SK-N-SH (cell line): ENCODE data around the gene DIS3L2. TPM values are rescaled to one million over a fixed set of nuclear protein-coding genes. Genes with fewer than 3 reads are reported as not detected.

Experiments
- CTCF ChIA-PET: fragments of 300-600, 350-600 bp; formaldehyde crosslinking; extraction: SDS; loops from one replicate; lab custom pipeline; 2021; lab: Yijun Ruan, JAX
- POLR2A ChIA-PET: fragments of 350-600 bp; sonication (Branson Sonifier 250); formaldehyde crosslinking; extraction: SDS; loops from one replicate; lab custom pipeline; 2020; ENCODE audit warnings: antibody characterized with exemption, inconsistent platforms; lab: Yijun Ruan, JAX
- DNase-seq: peaks from one replicate; pipeline ENCODE4 v3.0.0; 2012
- H2AFZ ChIP-seq: fragments of 200-600 bp; sonication (generic); 2 replicates; pipeline ENCODE4 v1.8.1; 2016; ENCODE audit warnings: antibody characterized with exemption, mild to moderate bottlenecking, low read depth
- H3F3A ChIP-seq: fragments of 200-600 bp; sonication (generic); replicated peaks from 2 replicates; pipeline ENCODE3; 2016; ENCODE audit warnings: antibody characterized with exemption, mild to moderate bottlenecking; ENCODE audit not compliant: insufficient read depth
- H3K27ac ChIP-seq, 2 experiments: fragments of 200-500 bp in 1 of 2; fragments of 200-600 bp in 1 of 2; sonication (Bioruptor generic) in 1 of 2; sonication (generic), shearing (Covaris generic) in 1 of 2; 2 replicates each; pipeline versions ENCODE4 v1.5.1 to v1.6.1; 2014 to 2016; ENCODE audit warnings: low read depth in 2 of 2, inconsistent platforms in 1 of 2, low read length in 1 of 2, mild to moderate bottlenecking in 1 of 2, mixed read lengths in 1 of 2
- H3K27me3 ChIP-seq: fragments of 200-600 bp; sonication (generic), shearing (Covaris generic); 2 replicates; pipeline ENCODE4 v1.6.1; 2016; ENCODE audit warnings: mixed run types; ENCODE audit not compliant: insufficient read depth
- H3K36me3 ChIP-seq, 2 experiments: fragments of 200-500 bp in 1 of 2; fragments of 200-600 bp in 1 of 2; sonication (Bioruptor generic) in 1 of 2; sonication (generic) in 1 of 2; replicated peaks in 1 of 2; 2 replicates each; pipeline versions ENCODE3 to v1.5.1; 2014 to 2016; ENCODE audit warnings: low read length in 1 of 2, mild to moderate bottlenecking in 1 of 2; ENCODE audit not compliant: insufficient read depth in 2 of 2, control insufficient read depth in 1 of 2
- H3K4me1 ChIP-seq, 2 experiments: fragments of 200-500 bp in 1 of 2; fragments of 200-600 bp in 1 of 2; sonication (Bioruptor generic) in 1 of 2; sonication (generic), shearing (Covaris generic) in 1 of 2; 2 replicates each; pipeline versions ENCODE4 v1.5.1 to v1.6.1; 2014 to 2016; ENCODE audit warnings: low read depth in 1 of 2, low read length in 1 of 2, mixed run types in 1 of 2; ENCODE audit not compliant: insufficient read depth in 2 of 2, control insufficient read depth in 1 of 2
- H3K4me2 ChIP-seq: fragments of 200-600 bp; sonication (generic), shearing (Covaris generic); 2 replicates; pipeline ENCODE4 v1.6.1; 2017; ENCODE audit warnings: mixed run types
- H3K4me3 ChIP-seq, 2 experiments: fragments of 200-500 bp in 1 of 2; fragments of 200-600 bp in 1 of 2; sonication (Bioruptor generic) in 1 of 2; sonication (generic), shearing (Covaris generic) in 1 of 2; 2 replicates each; pipeline versions ENCODE4 v1.5.1 to v1.8.1; 2014 to 2016; ENCODE audit warnings: low read depth in 2 of 2, inconsistent platforms in 1 of 2, low read length in 1 of 2, mild to moderate bottlenecking in 1 of 2, mixed read lengths in 1 of 2, moderate library complexity in 1 of 2
- H3K79me2 ChIP-seq: fragments of 200-600 bp; sonication (generic); 2 replicates; pipeline ENCODE4 v1.8.1; 2017; ENCODE audit warnings: mild to moderate bottlenecking; ENCODE audit not compliant: insufficient read depth
- H3K9ac ChIP-seq: fragments of 200-600 bp; sonication (generic); 2 replicates; pipeline ENCODE4 v1.6.1; 2017; ENCODE audit warnings: mixed run types
- H3K9me2 ChIP-seq: fragments of 200-600 bp; sonication (generic); 2 replicates; pipeline ENCODE4 v1.6.1; 2017; ENCODE audit warnings: mixed run types
- H3K9me3 ChIP-seq: fragments of 200-600 bp; sonication (generic); 2 replicates; pipeline ENCODE4 v1.6.1; 2017; ENCODE audit warnings: mixed run types, mild to moderate bottlenecking, moderate library complexity
- H4K20me1 ChIP-seq: fragments of 200-600 bp; sonication (generic); 2 replicates; pipeline ENCODE4 v1.6.1; 2017; ENCODE audit warnings: mild to moderate bottlenecking, mixed run types; ENCODE audit not compliant: insufficient read depth
- CHD2 ChIP-seq: fragments of 150-350 bp; IDR thresholded peaks from 2 replicates; pipeline ENCODE4 v1.6.1; 2018; ENCODE audit warnings: low read length; ENCODE audit not compliant: partially characterized antibody
- EP300 ChIP-seq, 2 experiments: IDR thresholded peaks; 2 replicates each; pipeline versions ENCODE4 v1.4.0 to v1.6.1; 2012; ENCODE audit warnings: borderline replicate concordance in 1 of 2, low read depth in 1 of 2, low read length in 1 of 2
- EZH2phosphoT487 ChIP-seq: fragments of 200-600 bp; sonication (generic); IDR thresholded peaks from 2 replicates; pipeline ENCODE4 v1.6.1; 2017; ENCODE audit warnings: low read depth, mixed run types, mild to moderate bottlenecking, antibody characterized with exemption, moderate library complexity, borderline replicate concordance
- FOSL2 ChIP-seq: IDR thresholded peaks from 2 replicates; pipeline ENCODE4 v1.4.0; 2012; ENCODE audit warnings: low read depth, mild to moderate bottlenecking, moderate library complexity, borderline replicate concordance
- FOXJ3 ChIP-seq: sonication (generic); formaldehyde crosslinking; IDR thresholded peaks from 2 replicates; pipeline ENCODE4 v1.5.1; 2020; ENCODE audit warnings: mild to moderate bottlenecking, missing genetic modification reagents
- MEF2A ChIP-seq: IDR thresholded peaks from 2 replicates; pipeline ENCODE4 v1.4.0; 2012; ENCODE audit warnings: low read depth, borderline replicate concordance
- RCOR1 ChIP-seq: fragments of 150-350 bp; IDR thresholded peaks from 2 replicates; pipeline ENCODE4 v1.6.1; 2017; ENCODE audit warnings: antibody characterized with exemption, low read length
- RXRA ChIP-seq: IDR thresholded peaks from 2 replicates; pipeline ENCODE4 v1.4.0; 2012; ENCODE audit warnings: low read depth, mild to moderate bottlenecking, borderline replicate concordance
- SMC3 ChIP-seq: IDR thresholded peaks from 2 replicates; pipeline ENCODE4 v1.6.1; 2012; ENCODE audit warnings: low read depth, low read length, improper control_type of control experiment
- TAF1 ChIP-seq: IDR thresholded peaks from 2 replicates; pipeline ENCODE4 v1.6.1; 2012; ENCODE audit warnings: low read depth, mild to moderate bottlenecking, low read length, moderate library complexity, borderline replicate concordance
- TCF12 ChIP-seq: IDR thresholded peaks from 2 replicates; pipeline ENCODE4 v1.4.0; 2012
- YY1 ChIP-seq: IDR thresholded peaks from 2 replicates; pipeline ENCODE4 v1.4.0; 2012; ENCODE audit warnings: low read depth, mild to moderate bottlenecking
- WGBS: methylation state at CpG from one replicate; pipeline ENCODE4 v1.1.6; 2017; ENCODE audit warnings: low lambda C conversion rate; 5-methylcytosine and 5-hydroxymethylcytosine counted together
- polyA plus RNA-seq, 3 experiments: library from polyadenylated mRNA; depleted of rRNA; stranded (reverse); fragments of >200 nt; gene quantifications; 2 replicates each; pipeline ENCODE4 v1.2.3, GENCODE V29; 2012
- TF ChIP-seq, protein P1 (sequence below): fragments of 150-350 bp; IDR thresholded peaks from 2 replicates; pipeline ENCODE4 v1.6.1; 2017; ENCODE audit warnings: antibody characterized with exemption, low read length, low read depth, borderline replicate concordance
- TF ChIP-seq, protein P2 (sequence below): IDR thresholded peaks from 2 replicates; pipeline ENCODE4 v1.4.0; 2012; ENCODE audit warnings: low read depth, borderline replicate concordance
- TF ChIP-seq, protein P3 (sequence below): fragments of 150-350 bp; IDR thresholded peaks from 2 replicates; pipeline ENCODE4 v1.6.1; 2016; ENCODE audit warnings: mild to moderate bottlenecking, low read depth, low read length
- TF ChIP-seq, protein P4 (sequence below): fragments of 200-600 bp; sonication (generic); IDR thresholded peaks from 2 replicates; pipeline ENCODE4 v1.6.1; 2017; ENCODE audit warnings: antibody characterized with exemption, mild to moderate bottlenecking, moderate library complexity

Gene DIS3L2
- polyA plus RNA-seq, 1 of the 3 experiments (the other 2 are of a cell fraction), result 17.9 TPM

GRCh38 chr2:232013701-232014353, 52.3 kb downstream of the DIS3L2 start (continued):
- TF ChIP-seq FOSL2 (peak; percentile 61; the same call in 1 of the 2 replicates), SMC3 (no peak), TAF1 (peak; percentile 13; the same call in 1 of the 2 replicates), RXRA (peak; percentile 83), CHD2 (no peak), EP300 (IDR thresholded peaks at IDR 0.05; ENCODE audit: borderline replicate concordance in 1 of 2, low read depth in 1 of 2, low read length in 1 of 2) (peak in 1 of 2 experiments; percentile 82; a peak in 2 of 4 replicates), EZH2phosphoT487 (no peak), RCOR1 (no peak), FOXJ3 (CRISPR knock-in tag) (no peak)
- TF ChIP-seq, protein P1, sequence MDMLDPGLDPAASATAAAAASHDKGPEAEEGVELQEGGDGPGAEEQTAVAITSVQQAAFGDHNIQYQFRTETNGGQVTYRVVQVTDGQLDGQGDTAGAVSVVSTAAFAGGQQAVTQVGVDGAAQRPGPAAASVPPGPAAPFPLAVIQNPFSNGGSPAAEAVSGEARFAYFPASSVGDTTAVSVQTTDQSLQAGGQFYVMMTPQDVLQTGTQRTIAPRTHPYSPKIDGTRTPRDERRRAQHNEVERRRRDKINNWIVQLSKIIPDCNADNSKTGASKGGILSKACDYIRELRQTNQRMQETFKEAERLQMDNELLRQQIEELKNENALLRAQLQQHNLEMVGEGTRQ, result no peak
- TF ChIP-seq, protein P2, sequence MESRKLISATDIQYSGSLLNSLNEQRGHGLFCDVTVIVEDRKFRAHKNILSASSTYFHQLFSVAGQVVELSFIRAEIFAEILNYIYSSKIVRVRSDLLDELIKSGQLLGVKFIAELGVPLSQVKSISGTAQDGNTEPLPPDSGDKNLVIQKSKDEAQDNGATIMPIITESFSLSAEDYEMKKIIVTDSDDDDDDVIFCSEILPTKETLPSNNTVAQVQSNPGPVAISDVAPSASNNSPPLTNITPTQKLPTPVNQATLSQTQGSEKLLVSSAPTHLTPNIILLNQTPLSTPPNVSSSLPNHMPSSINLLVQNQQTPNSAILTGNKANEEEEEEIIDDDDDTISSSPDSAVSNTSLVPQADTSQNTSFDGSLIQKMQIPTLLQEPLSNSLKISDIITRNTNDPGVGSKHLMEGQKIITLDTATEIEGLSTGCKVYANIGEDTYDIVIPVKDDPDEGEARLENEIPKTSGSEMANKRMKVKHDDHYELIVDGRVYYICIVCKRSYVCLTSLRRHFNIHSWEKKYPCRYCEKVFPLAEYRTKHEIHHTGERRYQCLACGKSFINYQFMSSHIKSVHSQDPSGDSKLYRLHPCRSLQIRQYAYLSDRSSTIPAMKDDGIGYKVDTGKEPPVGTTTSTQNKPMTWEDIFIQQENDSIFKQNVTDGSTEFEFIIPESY, result peak; percentile 81
- TF ChIP-seq, protein P3, sequence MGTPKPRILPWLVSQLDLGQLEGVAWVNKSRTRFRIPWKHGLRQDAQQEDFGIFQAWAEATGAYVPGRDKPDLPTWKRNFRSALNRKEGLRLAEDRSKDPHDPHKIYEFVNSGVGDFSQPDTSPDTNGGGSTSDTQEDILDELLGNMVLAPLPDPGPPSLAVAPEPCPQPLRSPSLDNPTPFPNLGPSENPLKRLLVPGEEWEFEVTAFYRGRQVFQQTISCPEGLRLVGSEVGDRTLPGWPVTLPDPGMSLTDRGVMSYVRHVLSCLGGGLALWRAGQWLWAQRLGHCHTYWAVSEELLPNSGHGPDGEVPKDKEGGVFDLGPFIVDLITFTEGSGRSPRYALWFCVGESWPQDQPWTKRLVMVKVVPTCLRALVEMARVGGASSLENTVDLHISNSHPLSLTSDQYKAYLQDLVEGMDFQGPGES, result no peak

GRCh38 chr2:232014681-232015080, 53.2 kb downstream of the DIS3L2 start:
- H3K36me3 ChIP-seq, result peaks cover 10 to 25% of the 10 kb centered on the region in 2 experiments
- DNase-seq, result no peak
- peaks cover 11 to 15% of the 10 kb centered on the region in 2 experiments for H3K4me1 ChIP-seq
- peaks cover 24% of the 10 kb centered on the region for H4K20me1 ChIP-seq
- 97% methylated on average over 4 of the region's 4 CpGs for WGBS
- H3K9me3 ChIP-seq, result no peaks in the 10 kb centered on the region
- no peak overlapping the region for H3K9ac ChIP-seq
- peaks cover 16% of the 10 kb centered on the region for H3F3A ChIP-seq
- no peaks in the 10 kb centered on the region for H3K9me2 ChIP-seq
- no peaks in the 10 kb centered on the region; the same call in 1 of the 2 replicates for H3K79me2 ChIP-seq
- CTCF ChIA-PET, result no interaction called here
- H3K27ac ChIP-seq, result 0 out of 4 replicates have a peak overlapping the region, but pooled peaks of 1 of the 2 experiments have one; percentile 85
- H3K4me3 ChIP-seq, result no peak overlapping the region
- POLR2A ChIA-PET, result no interaction called here
- H2AFZ ChIP-seq, result no peak overlapping the region
- H3K27me3 ChIP-seq, result no peaks in the 10 kb centered on the region
- H3K4me2 ChIP-seq, result no peak overlapping the region
- TF ChIP-seq, protein P4, sequence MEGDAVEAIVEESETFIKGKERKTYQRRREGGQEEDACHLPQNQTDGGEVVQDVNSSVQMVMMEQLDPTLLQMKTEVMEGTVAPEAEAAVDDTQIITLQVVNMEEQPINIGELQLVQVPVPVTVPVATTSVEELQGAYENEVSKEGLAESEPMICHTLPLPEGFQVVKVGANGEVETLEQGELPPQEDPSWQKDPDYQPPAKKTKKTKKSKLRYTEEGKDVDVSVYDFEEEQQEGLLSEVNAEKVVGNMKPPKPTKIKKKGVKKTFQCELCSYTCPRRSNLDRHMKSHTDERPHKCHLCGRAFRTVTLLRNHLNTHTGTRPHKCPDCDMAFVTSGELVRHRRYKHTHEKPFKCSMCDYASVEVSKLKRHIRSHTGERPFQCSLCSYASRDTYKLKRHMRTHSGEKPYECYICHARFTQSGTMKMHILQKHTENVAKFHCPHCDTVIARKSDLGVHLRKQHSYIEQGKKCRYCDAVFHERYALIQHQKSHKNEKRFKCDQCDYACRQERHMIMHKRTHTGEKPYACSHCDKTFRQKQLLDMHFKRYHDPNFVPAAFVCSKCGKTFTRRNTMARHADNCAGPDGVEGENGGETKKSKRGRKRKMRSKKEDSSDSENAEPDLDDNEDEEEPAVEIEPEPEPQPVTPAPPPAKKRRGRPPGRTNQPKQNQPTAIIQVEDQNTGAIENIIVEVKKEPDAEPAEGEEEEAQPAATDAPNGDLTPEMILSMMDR, result no peak
- TF ChIP-seq TCF12, result no peak
- TF ChIP-seq YY1, result no peak
- TF ChIP-seq, protein P2, result no peak
- no peak for TF ChIP-seq MEF2A
